Measurements from ENCODE around the gene IL5. TPM values are rescaled to one million over a fixed set of nuclear protein-coding genes. Genes with fewer than 3 reads are reported as not detected.
"Not testable (repeated sequence)": the region's sequence is repeated elsewhere in the genome, so short reads cannot be mapped to it uniquely, and the experiment has no call there.

Gene IL5
- total and polyA plus RNA-seq, 2 donors from 2014 or later, result not detected

GRCh38 chr5:132566657-132567056 lies 23.3 kb upstream of the IL5 start:
- Histone ChIP-seq H3K4me1 (ENCODE audit: control insufficient read depth in 2 of 3, insufficient read depth in 2 of 3, low read depth in 1 of 3, low read length in 3 of 3) (no peaks in the 10 kb centered on the region), H3K36me3 (ENCODE audit: control insufficient read depth in 2 of 3, insufficient read depth in 3 of 3, low read length in 3 of 3) (peaks cover 4 to 5% (median 5%) of the 10 kb centered on the region in 3 donors), H3K27me3 (ENCODE audit: control insufficient read depth, insufficient read depth, low read length) (no peaks in the 10 kb centered on the region), H3K4me3 (ENCODE audit: low read length in 3 of 3) (no peak overlapping the region), H3K9ac (ENCODE audit: low read length in 3 of 3) (no peak overlapping the region), H3K9me3 (ENCODE audit: control insufficient read depth in 2 of 3, insufficient read depth in 1 of 3, low read length in 3 of 3) (no peaks in the 10 kb centered on the region), H3K27ac (ENCODE audit: low read depth in 2 of 2, low read length in 2 of 2) (no peak overlapping the region)
- DNase-seq, result no peak
- intact Hi-C loops (cut with DNase I), result no loop called here
- FAIRE-seq, result no peak
- TF ChIP-seq, protein P1, sequence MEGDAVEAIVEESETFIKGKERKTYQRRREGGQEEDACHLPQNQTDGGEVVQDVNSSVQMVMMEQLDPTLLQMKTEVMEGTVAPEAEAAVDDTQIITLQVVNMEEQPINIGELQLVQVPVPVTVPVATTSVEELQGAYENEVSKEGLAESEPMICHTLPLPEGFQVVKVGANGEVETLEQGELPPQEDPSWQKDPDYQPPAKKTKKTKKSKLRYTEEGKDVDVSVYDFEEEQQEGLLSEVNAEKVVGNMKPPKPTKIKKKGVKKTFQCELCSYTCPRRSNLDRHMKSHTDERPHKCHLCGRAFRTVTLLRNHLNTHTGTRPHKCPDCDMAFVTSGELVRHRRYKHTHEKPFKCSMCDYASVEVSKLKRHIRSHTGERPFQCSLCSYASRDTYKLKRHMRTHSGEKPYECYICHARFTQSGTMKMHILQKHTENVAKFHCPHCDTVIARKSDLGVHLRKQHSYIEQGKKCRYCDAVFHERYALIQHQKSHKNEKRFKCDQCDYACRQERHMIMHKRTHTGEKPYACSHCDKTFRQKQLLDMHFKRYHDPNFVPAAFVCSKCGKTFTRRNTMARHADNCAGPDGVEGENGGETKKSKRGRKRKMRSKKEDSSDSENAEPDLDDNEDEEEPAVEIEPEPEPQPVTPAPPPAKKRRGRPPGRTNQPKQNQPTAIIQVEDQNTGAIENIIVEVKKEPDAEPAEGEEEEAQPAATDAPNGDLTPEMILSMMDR (IDR thresholded peaks at IDR 0.05; ENCODE audit: borderline replicate concordance, extremely low read depth, insufficient read depth), result no peak

GRCh38 chr5:132564555-132564954 lies 21.2 kb upstream of the IL5 start:
- intact Hi-C loops (cut with DNase I); H3K36me3 ChIP-seq (ENCODE audit: control insufficient read depth in 2 of 3, insufficient read depth in 3 of 3, low read length in 3 of 3); H3K4me1 ChIP-seq (ENCODE audit: control insufficient read depth in 2 of 3, insufficient read depth in 2 of 3, low read depth in 1 of 3, low read length in 3 of 3); H3K27me3 ChIP-seq (ENCODE audit: control insufficient read depth, insufficient read depth, low read length); H3K27ac ChIP-seq (ENCODE audit: low read depth in 2 of 2, low read length in 2 of 2); FAIRE-seq; H3K9ac ChIP-seq (ENCODE audit: low read length in 3 of 3); H3K9me3 ChIP-seq (ENCODE audit: control insufficient read depth in 2 of 3, insufficient read depth in 1 of 3, low read length in 3 of 3); H3K4me3 ChIP-seq (ENCODE audit: low read length in 3 of 3); DNase-seq: not testable (repeated sequence)

DNA sequence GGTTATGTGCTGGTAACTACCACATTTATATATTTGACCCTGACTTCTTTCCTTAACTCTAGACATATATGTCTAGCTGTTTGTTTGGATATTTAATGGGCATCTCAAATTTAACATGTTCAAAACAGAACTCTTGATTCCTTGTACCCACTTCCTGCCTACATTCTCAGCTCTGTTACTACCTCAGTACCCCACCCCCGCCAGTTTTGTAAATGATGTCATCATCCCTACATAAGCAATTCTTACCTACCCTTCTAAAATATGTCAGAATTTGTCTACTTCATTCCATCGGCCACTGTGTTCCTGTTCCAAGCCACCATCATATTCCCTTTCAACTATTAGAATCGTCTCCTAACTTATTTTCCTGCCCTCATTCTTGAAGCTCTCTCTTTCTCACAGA lies 18.3 kb upstream of the IL5 start:
- Histone ChIP-seq H3K27ac (ENCODE audit: low read depth in 2 of 2, low read length in 2 of 2) (no peak overlapping the region), H3K9ac (ENCODE audit: low read length in 3 of 3) (no peak overlapping the region), H3K27me3 (ENCODE audit: control insufficient read depth, insufficient read depth, low read length) (no peaks in the 10 kb centered on the region), H3K9me3 (ENCODE audit: control insufficient read depth in 2 of 3, insufficient read depth in 1 of 3, low read length in 3 of 3) (no peaks in the 10 kb centered on the region), H3K36me3 (ENCODE audit: control insufficient read depth in 2 of 3, insufficient read depth in 3 of 3, low read length in 3 of 3) (peaks cover 3 to 5% (median 4%) of the 10 kb centered on the region in 3 donors), H3K4me1 (ENCODE audit: control insufficient read depth in 2 of 3, insufficient read depth in 2 of 3, low read depth in 1 of 3, low read length in 3 of 3) (peaks cover 0 to 5% (median 2%) of the 10 kb centered on the region in 3 donors), H3K4me3 (ENCODE audit: low read length in 3 of 3) (no peak overlapping the region)
- FAIRE-seq (no peak), DNase-seq (no peak)
- TF ChIP-seq, protein P1 (IDR thresholded peaks at IDR 0.05; ENCODE audit: borderline replicate concordance, extremely low read depth, insufficient read depth), result no peak
- intact Hi-C loops (cut with DNase I), result no loop called here

DNA sequence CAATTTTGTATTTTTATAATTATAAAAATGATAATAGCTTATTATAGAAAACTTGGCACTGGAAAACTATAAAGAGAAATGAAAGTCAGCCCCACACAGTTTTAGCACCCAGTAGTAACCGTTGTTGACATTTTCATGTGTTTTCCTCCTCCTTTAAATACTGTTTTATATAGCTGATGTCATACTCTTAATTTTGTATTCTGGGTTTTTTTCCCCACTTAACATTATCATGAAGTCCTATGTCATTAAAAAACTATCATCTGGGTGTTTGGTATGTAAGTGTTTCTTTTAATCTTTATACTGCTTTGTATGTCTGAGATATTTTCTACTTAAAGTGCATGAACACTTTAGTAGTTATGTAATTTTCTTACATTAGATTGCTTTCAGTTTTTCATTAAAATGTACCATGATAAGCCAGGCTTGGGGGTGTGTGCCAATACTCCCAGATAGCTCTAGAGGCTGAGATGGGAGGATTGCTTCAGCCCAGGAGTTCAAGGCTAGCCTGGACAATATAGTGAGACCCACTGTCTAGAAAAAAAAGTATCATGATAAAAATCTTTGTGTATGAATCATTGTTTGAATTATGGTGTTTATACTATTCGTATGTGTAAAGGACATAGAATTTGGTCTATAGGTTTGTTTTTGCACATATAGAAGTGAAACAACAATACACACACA lies 16.2 kb upstream of the IL5 start:
- TF ChIP-seq, protein P1 (IDR thresholded peaks at IDR 0.05; ENCODE audit: borderline replicate concordance, extremely low read depth, insufficient read depth), result no peak
- Histone ChIP-seq H3K9ac (ENCODE audit: low read length in 3 of 3) (no peak overlapping the region), H3K9me3 (ENCODE audit: control insufficient read depth in 2 of 3, insufficient read depth in 1 of 3, low read length in 3 of 3) (no peaks in the 10 kb centered on the region), H3K36me3 (ENCODE audit: control insufficient read depth in 2 of 3, insufficient read depth in 3 of 3, low read length in 3 of 3) (peaks cover 0 to 2% (median 0%) of the 10 kb centered on the region in 3 donors), H3K4me3 (ENCODE audit: low read length in 3 of 3) (no peak overlapping the region), H3K27me3 (ENCODE audit: control insufficient read depth, insufficient read depth, low read length) (no peaks in the 10 kb centered on the region), H3K4me1 (ENCODE audit: control insufficient read depth in 2 of 3, insufficient read depth in 2 of 3, low read depth in 1 of 3, low read length in 3 of 3) (peaks cover 0 to 5% (median 2%) of the 10 kb centered on the region in 3 donors), H3K27ac (ENCODE audit: low read depth in 2 of 2, low read length in 2 of 2) (no peak overlapping the region)
- FAIRE-seq (no peak), DNase-seq (no peak)
- intact Hi-C loops (cut with DNase I), result no loop called here

Data from kidney (tissue), 14 donors.